ENCODE data around the gene NALCN. TPM values are rescaled to one million over a fixed set of nuclear protein-coding genes. Genes with fewer than 3 reads are reported as not detected.

Gene NALCN
- total and polyA plus RNA-seq, 10 of the 15 experiments (the other 5 are each of a cell fraction or from before 2014, with no cell fraction given) = under 0.01 TPM; not detected in 9

DNA sequence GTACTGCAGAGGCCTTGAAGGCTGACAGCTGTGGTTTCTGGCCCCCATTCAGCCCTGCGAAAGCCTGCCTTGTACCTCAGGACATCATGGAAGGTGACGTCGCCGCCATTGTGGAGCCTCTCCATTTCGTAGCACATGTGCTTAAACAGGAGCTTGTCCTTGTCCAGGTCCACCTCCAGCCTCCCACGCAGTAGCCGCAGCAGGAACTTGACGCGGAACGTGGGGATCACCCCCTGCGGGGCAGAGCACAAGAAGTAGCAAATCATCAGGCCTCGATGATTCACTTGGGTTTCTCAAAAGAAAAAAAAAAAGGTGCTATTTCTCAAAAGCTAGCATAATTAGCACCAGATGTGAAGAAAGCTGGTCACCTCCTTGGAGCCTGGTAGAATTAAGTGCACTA, 351.0 kb downstream of the NALCN start (continued):
- TF ChIP-seq, protein P1, sequence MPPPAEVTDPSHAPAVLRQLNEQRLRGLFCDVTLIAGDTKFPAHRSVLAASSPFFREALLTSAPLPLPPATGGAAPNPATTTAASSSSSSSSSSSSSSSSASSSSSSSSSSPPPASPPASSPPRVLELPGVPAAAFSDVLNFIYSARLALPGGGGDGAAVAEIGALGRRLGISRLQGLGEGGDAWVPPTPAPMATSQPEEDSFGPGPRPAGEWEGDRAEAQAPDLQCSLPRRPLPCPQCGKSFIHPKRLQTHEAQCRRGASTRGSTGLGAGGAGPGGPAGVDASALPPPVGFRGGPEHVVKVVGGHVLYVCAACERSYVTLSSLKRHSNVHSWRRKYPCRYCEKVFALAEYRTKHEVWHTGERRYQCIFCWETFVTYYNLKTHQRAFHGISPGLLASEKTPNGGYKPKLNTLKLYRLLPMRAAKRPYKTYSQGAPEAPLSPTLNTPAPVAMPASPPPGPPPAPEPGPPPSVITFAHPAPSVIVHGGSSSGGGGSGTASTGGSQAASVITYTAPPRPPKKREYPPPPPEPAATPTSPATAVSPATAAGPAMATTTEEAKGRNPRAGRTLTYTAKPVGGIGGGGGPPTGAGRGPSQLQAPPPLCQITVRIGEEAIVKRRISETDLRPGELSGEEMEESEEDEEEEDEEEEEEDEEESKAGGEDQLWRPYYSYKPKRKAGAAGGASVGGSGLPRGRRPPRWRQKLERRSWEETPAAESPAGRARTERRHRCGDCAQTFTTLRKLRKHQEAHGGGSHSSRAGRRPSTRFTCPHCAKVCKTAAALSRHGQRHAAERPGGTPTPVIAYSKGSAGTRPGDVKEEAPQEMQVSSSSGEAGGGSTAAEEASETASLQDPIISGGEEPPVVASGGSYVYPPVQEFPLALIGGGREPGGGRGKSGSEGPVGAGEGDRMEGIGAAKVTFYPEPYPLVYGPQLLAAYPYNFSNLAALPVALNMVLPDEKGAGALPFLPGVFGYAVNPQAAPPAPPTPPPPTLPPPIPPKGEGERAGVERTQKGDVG (CRISPR knock-in tag; IDR thresholded peaks at IDR 0.05) = no peak
- TF ChIP-seq BHLHE40 (IDR thresholded peaks at IDR 0.05; ENCODE audit: borderline replicate concordance in 1 of 2, low read depth in 2 of 2, low read length in 1 of 2) (no peak), IRF4 (IDR thresholded peaks at IDR 0.05; ENCODE audit: low read depth, low read length) (no peak), TCF7 (IDR thresholded peaks at IDR 0.05; ENCODE audit: borderline replicate concordance) (no peak), SUPT20H (IDR thresholded peaks at IDR 0.05; ENCODE audit: borderline replicate concordance, control insufficient read depth, low read depth, low read length) (no peak)

DNA sequence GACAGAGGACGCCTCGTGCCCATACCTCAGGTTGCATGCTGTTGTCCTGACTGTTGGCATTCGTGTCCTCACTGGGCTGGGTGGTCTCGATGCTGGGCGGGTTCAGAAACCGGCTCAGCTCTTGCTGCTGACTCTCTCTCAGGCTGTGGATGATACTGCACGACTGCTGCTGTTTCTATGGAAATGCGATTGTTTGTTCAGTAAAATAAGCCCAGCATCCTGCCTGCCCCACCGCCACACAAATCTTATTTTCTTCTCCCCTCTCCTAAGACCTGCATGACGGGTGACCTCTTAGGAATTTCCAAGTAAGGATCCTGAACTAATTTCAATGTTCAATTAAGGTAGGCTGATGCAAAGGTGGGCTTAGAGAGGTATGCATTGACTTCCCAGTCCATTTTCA, 356.5 kb downstream of the NALCN start:
- Histone ChIP-seq H3K9ac (ENCODE audit: control insufficient read depth, insufficient read depth, low read length) (no peak overlapping the region), H3K27ac (ENCODE audit: control insufficient read depth, insufficient read depth) (no peak overlapping the region), H4K20me1 (ENCODE audit: control insufficient read depth, insufficient read depth) (no peaks in the 10 kb centered on the region), H3K79me2 (ENCODE audit: control insufficient read depth, insufficient read depth, low read length) (no peaks in the 10 kb centered on the region), H3K9me3 (replicated peaks; ENCODE audit: control insufficient read depth, insufficient read depth, low read length) (no peaks in the 10 kb centered on the region), H3K4me3 (no peak overlapping the region), H3K4me1 (ENCODE audit: control insufficient read depth, insufficient read depth, low read length) (no peaks in the 10 kb centered on the region), H3K36me3 (ENCODE audit: control insufficient read depth in 2 of 2, insufficient read depth in 2 of 2, low read length in 1 of 2) (no peaks in the 10 kb centered on the region), H3K4me2 (ENCODE audit: control insufficient read depth, insufficient read depth) (no peak overlapping the region), H3K27me3 (replicated peaks in 1 of 2; ENCODE audit: control insufficient read depth in 2 of 2, insufficient read depth in 2 of 2, low read length in 1 of 2) (no peaks in the 10 kb centered on the region; a peak in 1 of 4 replicates), H2AFZ (ENCODE audit: control insufficient read depth, low read depth, low read length) (no peak overlapping the region)
- POLR2A ChIA-PET = no interaction called here
- FAIRE-seq = no peak
- in situ Hi-C loops (cut with MboI) (no loop called here), intact Hi-C loops (cut with micrococcal nuclease; ENCODE audit: unreplicated experiment) (no loop called here)
- no peak for ATAC-seq
- SMC1A ChIA-PET (ENCODE audit: uncharacterized antibody, unreplicated experiment) = no interaction called here
- RAD21 ChIA-PET (ENCODE audit: unreplicated experiment) = no interaction called here
- BruUV-seq (replicated peaks) = no TSS peak
- 26% methylated on average over 10 of the region's 10 CpGs for WGBS (ENCODE audit: insufficient coverage, insufficient replicate concordance, low lambda C conversion rate, missing lambda C conversion rate)
- no peak for DNase-seq (ENCODE audit: low read depth, low spot score)
- CTCF ChIA-PET = interaction anchor here (0.7 to 0.8 kb wide), 2 partner anchors 14 to 16 kb away, joined by 3 read pairs; no protein-coding TSS in a partner anchor
- TF ChIP-seq SREBF2 (IDR thresholded peaks at IDR 0.05; ENCODE audit: low read length) (no peak), NRF1 (conservative IDR thresholded peaks at IDR 0.05; ENCODE audit: low read depth, low read length) (no peak), ZNF24 (IDR thresholded peaks at IDR 0.05) (no peak), ZNF217 (IDR thresholded peaks at IDR 0.05) (no peak), MEF2A (IDR thresholded peaks at IDR 0.05; ENCODE audit: insufficient read depth, low read depth, low read length) (no peak), TCF3 (IDR thresholded peaks at IDR 0.05; ENCODE audit: borderline replicate concordance, insufficient read depth, low read depth, low read length) (no peak), MEF2B (IDR thresholded peaks at IDR 0.05; ENCODE audit: partially characterized antibody, poor library complexity, severe bottlenecking) (no peak), STAT3 (IDR thresholded peaks at IDR 0.05; ENCODE audit: low read depth, low read length) (no peak)
- TF ChIP-seq, protein P2, sequence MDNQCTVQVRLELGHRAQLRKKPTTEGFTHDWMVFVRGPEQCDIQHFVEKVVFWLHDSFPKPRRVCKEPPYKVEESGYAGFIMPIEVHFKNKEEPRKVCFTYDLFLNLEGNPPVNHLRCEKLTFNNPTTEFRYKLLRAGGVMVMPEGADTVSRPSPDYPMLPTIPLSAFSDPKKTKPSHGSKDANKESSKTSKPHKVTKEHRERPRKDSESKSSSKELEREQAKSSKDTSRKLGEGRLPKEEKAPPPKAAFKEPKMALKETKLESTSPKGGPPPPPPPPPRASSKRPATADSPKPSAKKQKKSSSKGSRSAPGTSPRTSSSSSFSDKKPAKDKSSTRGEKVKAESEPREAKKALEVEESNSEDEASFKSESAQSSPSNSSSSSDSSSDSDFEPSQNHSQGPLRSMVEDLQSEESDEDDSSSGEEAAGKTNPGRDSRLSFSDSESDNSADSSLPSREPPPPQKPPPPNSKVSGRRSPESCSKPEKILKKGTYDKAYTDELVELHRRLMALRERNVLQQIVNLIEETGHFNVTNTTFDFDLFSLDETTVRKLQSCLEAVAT (IDR thresholded peaks at IDR 0.05) = no peak
- TF ChIP-seq, protein P3, sequence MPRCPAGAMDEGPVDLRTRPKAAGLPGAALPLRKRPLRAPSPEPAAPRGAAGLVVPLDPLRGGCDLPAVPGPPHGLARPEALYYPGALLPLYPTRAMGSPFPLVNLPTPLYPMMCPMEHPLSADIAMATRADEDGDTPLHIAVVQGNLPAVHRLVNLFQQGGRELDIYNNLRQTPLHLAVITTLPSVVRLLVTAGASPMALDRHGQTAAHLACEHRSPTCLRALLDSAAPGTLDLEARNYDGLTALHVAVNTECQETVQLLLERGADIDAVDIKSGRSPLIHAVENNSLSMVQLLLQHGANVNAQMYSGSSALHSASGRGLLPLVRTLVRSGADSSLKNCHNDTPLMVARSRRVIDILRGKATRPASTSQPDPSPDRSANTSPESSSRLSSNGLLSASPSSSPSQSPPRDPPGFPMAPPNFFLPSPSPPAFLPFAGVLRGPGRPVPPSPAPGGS (IDR thresholded peaks at IDR 0.05; ENCODE audit: borderline replicate concordance, insufficient read depth, low read depth, low read length, poor library complexity, severe bottlenecking) = no peak
- TF ChIP-seq, protein P4, sequence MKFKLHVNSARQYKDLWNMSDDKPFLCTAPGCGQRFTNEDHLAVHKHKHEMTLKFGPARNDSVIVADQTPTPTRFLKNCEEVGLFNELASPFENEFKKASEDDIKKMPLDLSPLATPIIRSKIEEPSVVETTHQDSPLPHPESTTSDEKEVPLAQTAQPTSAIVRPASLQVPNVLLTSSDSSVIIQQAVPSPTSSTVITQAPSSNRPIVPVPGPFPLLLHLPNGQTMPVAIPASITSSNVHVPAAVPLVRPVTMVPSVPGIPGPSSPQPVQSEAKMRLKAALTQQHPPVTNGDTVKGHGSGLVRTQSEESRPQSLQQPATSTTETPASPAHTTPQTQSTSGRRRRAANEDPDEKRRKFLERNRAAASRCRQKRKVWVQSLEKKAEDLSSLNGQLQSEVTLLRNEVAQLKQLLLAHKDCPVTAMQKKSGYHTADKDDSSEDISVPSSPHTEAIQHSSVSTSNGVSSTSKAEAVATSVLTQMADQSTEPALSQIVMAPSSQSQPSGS (IDR thresholded peaks at IDR 0.05; ENCODE audit: low read length) = no peak
